GM19467 (cell line): ENCODE measurements around the gene TBC1D23.
"Not testable (repeated sequence)": the region's sequence is repeated elsewhere in the genome, so short reads cannot be mapped to it uniquely, and the experiment has no call there.

Experiments used
- ATAC-seq: cut with Tn5 transposase; IDR thresholded peaks from one replicate; pipeline ENCODE4 v1.9.1; 2021; ENCODE audit warnings: mild to moderate bottlenecking, moderate library complexity; ENCODE audit not compliant: unreplicated experiment

Gene TBC1D23

DNA sequence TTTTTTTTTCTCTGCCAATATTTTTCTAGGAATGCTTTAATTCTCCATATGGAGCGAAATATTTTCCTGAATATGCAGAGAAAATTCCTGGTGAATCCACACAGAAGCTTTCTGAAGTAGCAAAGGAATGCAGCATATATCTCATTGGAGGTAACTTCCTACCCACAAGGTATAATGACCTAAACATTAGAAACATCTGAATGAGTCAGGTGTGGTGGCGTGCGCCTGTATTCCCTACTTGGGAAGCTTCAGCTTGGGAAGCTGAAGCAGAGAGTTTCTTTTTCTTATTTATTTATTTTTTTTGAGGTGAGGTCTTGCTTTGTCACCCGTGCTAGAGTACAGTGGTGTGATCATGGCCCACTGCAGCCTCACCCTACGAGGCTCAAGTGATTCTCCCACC is 79.0 kb downstream of the TBC1D23 start:
- no peak for ATAC-seq

- no peak for ATAC-seq
Observed at GRCh38 chr3:100340527-100340926, 79.7 kb downstream of the TBC1D23 start.

DNA sequence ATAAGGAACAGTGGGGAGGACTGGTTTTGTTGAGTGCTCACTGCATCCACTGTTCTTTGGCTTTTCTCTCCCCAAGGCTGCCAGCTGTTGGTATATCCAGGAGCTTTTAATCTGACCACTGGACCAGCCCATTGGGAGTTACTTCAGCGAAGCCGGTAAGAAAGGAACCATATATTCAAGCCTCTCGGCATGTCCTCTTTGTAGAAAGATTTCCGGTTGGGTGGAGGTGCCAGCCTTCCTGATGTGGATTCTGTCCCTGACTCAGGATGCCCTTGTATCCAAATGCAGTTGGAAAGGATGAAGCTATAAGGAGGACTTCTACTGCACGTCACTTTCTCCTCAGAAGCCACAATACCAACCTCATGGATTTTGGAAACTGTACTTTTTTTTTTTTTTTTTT is 87.9 kb downstream of the TBC1D23 start:
- no peak for ATAC-seq

GRCh38 chr3:100351770-100352169 is 91.0 kb downstream of the TBC1D23 start:
- ATAC-seq, result not testable (repeated sequence)

GRCh38 chr3:100352296-100353231 is 91.8 kb downstream of the TBC1D23 start:
- no peak for ATAC-seq

DNA sequence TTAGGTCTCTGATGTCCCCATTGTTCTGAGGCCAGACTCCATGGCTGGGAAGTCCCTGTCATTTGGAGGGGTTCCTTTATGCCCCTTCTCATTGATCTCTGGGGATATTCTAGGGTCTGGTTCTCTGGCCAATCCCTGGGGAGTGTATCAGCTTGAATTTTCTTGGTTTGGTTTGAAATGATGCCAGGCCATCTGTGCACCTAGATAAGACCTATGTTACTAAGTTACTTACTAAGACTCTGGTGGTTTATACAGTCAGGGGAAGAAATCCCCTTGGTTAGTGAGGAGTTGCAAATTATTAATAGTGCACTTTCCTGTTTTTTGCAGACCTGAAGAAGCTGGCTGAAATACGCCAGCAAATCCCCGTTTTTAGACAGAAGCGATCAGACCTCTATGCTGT is 94.1 kb downstream of the TBC1D23 start:
- ATAC-seq, result no peak

DNA sequence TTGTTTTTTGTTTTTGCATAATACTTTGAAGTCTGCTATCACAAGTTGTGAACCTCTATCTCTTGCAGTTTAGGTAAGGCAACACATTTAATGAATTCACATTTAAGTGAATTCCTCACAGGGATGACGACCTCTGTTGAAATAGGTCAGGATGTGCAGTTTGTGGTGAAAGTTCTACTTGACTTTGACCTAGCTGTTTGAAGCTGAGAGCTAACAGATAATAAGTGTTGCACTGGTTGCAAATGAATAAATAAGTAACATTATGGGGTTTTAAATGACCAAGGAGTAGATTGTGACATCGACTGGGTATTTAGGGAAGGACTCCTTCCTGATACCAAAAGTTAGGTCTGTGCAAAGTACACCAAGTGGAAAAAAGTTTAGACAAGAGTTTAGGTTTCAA is 97.6 kb downstream of the TBC1D23 start:
- ATAC-seq, result no peak

DNA sequence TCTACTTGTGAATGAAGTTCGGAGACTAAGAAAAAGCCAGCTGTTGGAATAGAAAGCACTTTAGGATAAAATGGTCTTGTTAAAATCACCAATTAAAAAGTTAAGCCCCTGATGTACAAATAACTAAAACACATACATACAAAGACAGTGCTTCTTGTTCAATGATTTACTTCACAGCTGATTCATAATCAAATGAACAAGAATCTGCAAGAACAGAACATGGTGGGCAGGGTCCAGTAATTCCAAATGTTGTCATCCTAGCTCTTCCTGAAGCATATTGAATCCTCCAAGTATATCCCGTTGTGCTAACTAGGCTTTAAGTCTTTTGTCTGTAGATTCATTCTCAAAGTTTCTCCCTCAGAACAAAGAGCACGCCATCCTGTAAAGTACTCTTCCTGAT is 98.2 kb downstream of the TBC1D23 start:
- no peak for ATAC-seq

DNA sequence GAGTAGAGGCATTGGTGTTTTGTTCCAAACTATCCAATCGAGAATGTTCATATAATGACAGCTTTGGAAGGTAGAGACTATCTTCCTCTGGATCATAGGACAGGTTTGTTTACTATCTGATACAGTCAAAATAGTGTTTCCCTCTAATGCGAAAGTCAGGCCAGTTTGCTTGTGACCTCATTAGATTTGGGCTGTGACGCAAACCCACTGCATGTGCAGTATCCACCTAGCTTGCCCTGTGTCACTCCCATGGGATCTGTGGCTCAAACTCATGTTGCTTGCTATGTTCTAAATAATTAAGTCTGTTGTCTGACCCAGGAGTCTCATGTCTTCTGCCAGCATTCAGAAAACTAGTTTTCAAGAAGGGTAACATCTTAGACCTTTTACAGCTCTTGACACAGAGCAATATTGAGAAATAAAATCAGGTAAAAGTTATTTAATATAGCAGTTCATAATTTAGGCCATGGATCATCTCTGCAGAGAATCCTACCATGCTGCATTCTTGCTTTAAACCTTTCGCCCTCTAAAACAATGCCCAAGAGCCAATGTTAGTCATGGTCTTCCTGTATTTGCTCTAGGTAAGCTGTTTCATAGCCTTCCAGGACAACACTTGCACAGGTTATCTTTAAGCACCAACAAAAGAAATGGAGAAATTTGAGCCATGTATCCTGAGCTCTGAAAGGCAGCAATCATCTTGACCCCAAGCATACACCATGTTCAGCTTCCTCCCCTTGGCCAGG is 100.1 kb downstream of the TBC1D23 start:
- ATAC-seq, result no peak

GRCh38 chr3:100361897-100362296 is 101.1 kb downstream of the TBC1D23 start:
- ATAC-seq, result no peak

GRCh38 chr3:100364421-100364820 is 103.6 kb downstream of the TBC1D23 start:
- ATAC-seq, result no peak

- ATAC-seq, result no peak
Observed at GRCh38 chr3:100366424-100366823, 105.6 kb downstream of the TBC1D23 start.

- no peak for ATAC-seq
Observed at GRCh38 chr3:100368441-100368840, 107.6 kb downstream of the TBC1D23 start.

DNA sequence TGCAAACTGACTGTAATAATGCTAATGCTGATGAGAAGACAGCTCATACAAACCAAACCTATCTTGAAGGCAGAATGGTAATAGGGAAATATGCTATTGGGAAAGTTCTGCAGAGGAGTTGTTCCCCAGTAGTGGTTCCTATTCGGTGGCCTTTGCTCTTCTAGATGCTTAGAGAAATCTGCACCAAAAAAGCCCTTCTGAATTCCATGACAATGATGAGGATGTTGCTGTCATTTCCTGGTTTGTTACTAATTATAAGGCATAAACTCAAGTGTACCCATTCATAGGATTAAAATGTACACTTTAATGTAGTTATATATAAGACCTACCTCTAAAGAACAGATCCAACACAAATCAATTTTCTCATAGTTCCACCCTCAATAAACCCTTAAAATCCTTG is 110.0 kb downstream of the TBC1D23 start:
- no peak for ATAC-seq

- no peak for ATAC-seq
Observed at GRCh38 chr3:100374521-100374920, 113.7 kb downstream of the TBC1D23 start.
